ENCODE data around the gene SLTM.
"Not testable (repeated sequence)": the region's sequence is repeated elsewhere in the genome, so short reads cannot be mapped to it uniquely, and the experiment has no call there.

The SLTM gene

DNA sequence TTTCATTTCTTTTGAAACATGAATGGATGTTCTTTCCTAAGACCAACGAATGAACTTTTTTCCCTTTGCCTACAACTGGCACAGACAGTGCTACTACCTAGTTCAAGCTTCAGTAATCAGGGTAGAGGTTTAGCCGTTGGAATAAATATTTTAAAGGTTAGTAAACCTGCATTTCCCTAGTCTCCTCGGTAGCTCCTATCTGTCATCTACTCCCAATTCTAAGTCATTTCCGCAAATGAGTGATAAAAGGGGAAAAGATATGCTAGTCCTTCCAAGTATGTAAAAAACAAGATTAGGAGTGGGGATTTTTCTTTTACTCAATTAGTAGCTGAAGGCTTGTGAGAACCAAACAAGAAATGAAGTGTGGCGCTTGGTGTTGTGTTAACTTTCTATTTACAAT lies 15.2 kb downstream of the SLTM start:
- H3K4me3 ChIP-seq (ENCODE audit: low read length), result no peak overlapping the region
- TF ChIP-seq ZNF274 (IDR thresholded peaks at IDR 0.05; ENCODE audit: low read depth, low read length), result no peak

DNA sequence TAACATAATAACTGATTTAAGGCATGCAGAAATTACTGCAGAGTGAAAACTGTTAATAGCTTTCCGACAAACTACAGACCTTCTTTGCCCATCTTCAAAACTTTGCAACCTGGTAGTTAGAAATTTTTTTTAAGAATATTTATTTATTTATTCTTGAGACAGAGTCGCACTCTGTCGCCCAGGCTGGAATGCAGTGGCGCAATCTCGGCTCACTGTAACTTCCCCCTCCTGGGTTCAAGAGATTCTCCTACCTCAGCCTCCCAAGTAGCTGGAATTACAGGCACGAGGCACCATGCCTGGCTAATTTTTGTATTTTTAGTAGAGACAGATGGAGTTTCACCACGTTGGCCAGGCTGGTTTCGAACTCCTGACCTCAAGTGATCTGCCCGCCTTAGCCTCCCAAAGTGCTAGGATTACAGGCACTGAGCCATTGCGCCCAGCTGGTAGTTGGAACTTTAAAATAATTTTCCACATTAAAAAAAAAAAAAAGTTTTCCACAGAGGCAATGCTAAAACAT lies 15.8 kb downstream of the SLTM start:
- H3K4me3 ChIP-seq (ENCODE audit: low read length), result not testable (repeated sequence)

DNA sequence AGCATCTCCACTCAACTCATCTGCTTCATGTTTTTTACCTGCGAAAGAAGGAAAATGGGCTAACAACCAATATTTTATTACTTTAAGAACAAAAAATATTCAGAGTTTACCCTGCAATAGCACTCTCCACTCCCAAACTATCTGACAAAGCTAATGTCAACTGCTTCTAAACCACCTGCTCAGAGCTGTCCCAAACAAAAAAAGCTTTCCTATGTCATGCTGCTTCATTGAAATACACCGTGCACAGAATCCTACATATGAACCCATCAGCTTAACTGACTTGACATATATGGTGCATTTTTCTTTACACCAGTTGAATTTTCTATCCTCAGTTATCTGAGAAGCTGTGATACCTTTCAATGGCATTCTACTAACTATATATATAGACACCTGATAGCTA lies 16.5 kb downstream of the SLTM start:
- no peak for TF ChIP-seq ZNF274 (IDR thresholded peaks at IDR 0.05; ENCODE audit: low read depth, low read length)
- H3K4me3 ChIP-seq (ENCODE audit: low read length), result no peak overlapping the region

DNA sequence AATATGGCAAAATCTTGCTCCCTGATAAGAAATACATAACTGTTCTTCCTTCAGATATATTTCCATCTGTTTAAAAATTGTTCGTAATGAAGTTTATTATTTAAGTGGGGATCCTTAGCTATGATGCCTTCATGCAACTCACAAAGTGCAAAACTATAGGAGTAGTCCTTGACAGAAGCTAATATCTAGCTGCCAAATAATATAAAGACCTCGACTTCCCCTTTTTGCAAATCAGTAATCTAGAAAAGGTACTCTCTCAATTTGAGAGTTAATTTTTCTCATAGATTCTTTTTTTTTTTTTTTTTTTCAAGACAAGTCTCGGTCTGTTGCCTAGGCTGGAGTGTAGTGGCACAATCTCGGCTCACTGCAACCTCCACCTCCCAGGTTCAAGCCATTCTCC lies 23.0 kb downstream of the SLTM start:
- no peak for TF ChIP-seq ZNF274 (IDR thresholded peaks at IDR 0.05; ENCODE audit: low read depth, low read length)
- H3K4me3 ChIP-seq (ENCODE audit: low read length), result no peak overlapping the region

DNA sequence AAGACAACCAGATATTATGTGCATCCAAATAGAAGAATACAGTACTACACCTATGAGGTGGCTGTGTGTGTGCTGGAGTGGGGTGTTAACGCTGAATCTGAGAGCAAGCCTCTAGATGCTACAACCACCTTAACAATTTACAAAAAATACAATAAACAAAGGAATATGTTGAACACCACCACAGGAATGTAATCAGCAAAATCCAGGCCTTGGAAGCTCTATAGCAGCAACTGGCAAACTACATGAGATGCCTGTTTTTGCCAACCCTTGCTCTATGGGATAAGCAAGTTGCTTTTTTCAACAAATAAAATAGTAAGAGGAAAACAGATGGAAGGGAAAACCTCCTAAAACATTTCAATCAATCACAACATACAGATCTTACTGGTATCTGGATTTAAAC lies 23.9 kb downstream of the SLTM start:
- no peak overlapping the region for H3K4me3 ChIP-seq (ENCODE audit: low read length)
- TF ChIP-seq ZNF274 (IDR thresholded peaks at IDR 0.05; ENCODE audit: low read depth, low read length), result no peak

DNA sequence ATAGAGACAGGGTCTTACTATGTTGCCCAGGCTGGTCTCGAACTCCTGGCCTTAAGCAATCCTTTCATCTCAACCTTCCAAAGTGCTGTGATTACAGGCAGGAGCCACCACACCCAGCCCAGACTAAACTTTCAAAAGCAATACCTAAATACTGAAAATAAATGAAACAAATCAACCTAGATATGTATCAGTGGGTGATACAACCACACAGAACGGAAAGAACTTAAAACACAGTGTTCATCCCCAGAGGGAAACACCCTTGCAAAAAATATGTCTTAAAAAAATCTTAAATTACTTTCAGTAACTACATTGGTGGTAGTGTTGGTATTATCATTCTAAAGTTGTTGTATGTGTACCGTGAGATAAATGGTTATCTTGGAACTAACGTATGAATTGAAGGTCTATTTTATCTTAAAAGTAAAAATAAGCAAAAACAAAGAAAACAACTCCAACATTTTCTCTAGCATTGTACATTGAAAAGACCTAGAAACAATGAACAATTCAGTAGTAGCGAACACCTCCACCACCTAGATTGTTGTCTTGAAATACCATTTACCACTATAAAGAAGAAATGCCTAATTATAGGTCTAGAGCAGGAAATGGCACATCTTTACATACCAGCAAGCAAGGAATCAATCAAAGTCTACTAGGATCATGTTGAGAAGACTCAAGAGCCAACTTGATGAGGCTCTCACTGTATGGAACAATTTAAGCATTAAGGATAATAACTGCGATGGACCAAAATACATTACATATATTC lies 24.7 kb downstream of the SLTM start:
- H3K4me3 ChIP-seq (ENCODE audit: low read length), result no peak overlapping the region
- no peak for TF ChIP-seq ZNF274 (IDR thresholded peaks at IDR 0.05; ENCODE audit: low read depth, low read length)

DNA sequence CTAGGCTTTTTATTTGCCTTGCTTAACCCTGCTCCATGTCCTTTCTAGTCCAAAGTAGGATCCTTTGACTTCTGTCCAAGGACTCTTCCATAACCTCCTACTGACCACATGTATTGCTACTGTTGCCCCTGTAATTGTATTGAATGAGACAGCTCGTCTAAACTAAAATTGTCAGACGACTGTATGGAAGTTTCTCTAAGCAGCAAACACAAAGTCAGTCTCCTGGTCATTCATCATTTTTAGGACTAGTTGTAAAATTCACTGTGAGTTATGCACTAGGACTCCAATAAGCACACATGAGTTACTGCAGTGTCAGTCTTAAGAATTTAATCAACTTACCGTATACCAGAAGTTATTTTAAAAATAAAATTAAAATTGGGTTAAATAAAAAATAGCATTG lies 32.8 kb downstream of the SLTM start:
- no peak overlapping the region for H3K4me3 ChIP-seq (ENCODE audit: low read length)
- TF ChIP-seq ZNF274 (IDR thresholded peaks at IDR 0.05; ENCODE audit: low read depth, low read length), result no peak

DNA sequence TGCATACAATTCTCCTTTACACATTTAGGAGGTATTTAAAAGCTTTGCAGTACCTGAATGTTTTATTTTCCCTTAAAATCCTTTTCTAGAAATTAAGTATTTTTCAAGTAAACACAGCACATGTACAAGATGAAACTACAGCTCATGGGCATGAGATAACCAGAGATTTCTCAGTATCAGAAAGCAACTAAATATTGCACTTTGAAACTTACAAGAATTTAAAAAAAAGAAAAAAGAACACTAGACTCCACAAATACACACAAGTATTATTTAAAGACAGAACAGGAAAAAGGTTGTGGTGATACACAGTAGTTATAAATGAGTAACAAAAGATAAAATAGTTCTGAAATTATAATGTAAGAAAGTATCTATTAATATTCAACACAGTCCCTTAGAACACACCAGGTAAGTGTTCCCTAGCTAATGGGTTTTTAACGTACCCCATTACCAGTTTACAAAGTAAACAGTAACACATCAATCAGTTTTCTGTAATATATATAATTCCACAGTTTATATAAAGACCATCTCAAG lies 35.3 kb downstream of the SLTM start:
- TF ChIP-seq ZNF274 (IDR thresholded peaks at IDR 0.05; ENCODE audit: low read depth, low read length), result no peak
- no peak overlapping the region for H3K4me3 ChIP-seq (ENCODE audit: low read length)

DNA sequence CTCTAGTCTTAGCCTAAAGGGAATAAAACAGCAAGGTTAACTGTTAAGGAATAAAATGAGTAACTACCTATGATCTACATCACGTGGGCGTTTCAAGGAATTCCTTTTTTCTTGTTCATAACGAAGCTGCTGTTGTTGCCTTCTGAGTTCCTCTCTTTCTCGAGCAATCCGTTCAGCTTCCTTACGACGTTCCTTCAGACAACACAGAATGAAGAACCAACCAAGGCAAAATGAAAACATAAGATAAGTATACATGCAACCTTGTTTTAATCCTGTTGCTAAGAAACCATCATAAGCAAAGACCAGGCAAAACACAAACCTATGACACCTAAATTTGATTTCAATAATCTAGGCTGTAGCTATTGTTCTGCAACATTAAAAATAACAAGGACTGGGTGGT lies 44.1 kb downstream of the SLTM start:
- TF ChIP-seq ZNF274 (IDR thresholded peaks at IDR 0.05; ENCODE audit: low read depth, low read length), result no peak
- no peak overlapping the region for H3K4me3 ChIP-seq (ENCODE audit: low read length)

DNA sequence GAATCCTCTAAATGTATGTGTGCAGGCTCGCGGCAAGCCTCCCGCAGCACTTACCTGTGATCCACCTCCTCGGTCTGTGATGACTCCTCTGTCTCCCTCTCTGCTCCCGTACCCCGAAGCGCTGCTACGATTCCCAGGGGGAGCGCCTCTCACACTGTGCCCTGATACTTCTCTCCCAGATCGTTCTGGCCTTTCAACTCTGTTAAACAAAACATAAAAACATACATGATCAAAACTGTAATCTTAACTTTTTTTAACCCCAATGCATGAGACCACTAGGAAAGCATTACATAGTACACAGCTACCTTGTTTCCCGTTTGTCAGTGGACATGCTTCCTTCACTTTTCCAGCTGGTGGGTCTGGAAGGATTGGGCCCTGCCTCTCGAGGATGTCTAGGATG lies 46.6 kb downstream of the SLTM start:
- no peak for TF ChIP-seq ZNF274 (IDR thresholded peaks at IDR 0.05; ENCODE audit: low read depth, low read length)
- no peak overlapping the region for H3K4me3 ChIP-seq (ENCODE audit: low read length)

DNA sequence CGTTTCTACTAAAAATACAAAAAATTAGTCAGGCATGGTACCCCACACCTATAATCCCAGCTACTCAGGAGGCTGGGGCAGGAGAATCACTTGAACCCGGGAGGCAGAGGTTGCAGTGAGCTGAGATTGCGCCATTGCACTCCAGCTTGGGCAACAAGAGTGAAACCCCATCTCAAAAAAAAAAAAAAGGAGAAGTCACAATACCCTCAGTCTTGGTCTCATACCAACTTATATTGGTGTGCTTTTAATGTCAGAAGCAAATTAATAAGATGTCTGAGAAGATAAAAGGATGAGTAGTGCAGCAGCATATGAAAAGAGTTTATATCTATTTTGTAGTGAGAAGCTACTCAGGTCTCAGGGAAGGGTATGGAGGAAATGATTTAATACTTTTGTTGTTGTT lies 49.6 kb downstream of the SLTM start:
- not testable (repeated sequence) for H3K4me3 ChIP-seq (ENCODE audit: low read length)

DNA sequence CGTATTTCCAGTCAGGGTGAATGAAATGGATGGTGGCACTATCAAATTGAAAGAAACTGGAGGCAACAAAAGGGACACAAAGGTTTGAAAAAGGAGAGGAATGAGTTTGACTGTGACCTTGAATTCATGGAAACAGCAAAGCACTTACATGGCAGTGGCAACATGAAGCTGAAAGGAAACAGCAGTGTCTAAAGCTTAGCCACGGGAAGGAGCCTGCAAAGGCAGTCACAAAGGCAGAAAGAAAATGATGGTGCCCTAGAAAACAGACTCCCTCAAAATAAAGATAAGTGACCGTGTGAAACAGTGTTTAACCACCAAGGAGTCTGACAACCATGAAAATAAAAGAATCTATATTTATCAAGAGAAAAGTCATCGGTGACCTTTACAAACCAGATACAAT lies 51.2 kb downstream of the SLTM start:
- no peak overlapping the region for H3K4me3 ChIP-seq (ENCODE audit: low read length)
- no peak for TF ChIP-seq ZNF274 (IDR thresholded peaks at IDR 0.05; ENCODE audit: low read depth, low read length)

DNA sequence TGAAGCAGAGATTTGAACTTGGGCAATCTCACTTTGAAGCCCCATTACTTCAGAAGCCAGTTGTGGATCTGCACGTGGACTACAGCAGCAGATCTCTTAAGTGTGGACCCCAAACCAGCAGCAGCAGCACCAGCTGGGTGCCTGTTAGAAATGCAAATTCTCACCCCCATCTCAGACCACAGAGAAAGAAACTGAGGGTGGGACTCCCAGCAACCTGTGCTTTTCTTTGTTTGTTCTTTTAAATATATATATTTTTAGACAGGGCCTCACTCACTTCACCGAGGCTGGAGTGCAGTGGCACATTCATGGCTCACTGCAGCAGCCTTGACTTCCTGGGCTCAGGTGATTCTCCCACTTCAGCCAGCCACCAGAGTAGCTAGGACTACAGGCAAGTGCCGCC lies 53.2 kb downstream of the SLTM start:
- no peak for TF ChIP-seq ZNF274 (IDR thresholded peaks at IDR 0.05; ENCODE audit: low read depth, low read length)
- no peak overlapping the region for H3K4me3 ChIP-seq (ENCODE audit: low read length)

DNA sequence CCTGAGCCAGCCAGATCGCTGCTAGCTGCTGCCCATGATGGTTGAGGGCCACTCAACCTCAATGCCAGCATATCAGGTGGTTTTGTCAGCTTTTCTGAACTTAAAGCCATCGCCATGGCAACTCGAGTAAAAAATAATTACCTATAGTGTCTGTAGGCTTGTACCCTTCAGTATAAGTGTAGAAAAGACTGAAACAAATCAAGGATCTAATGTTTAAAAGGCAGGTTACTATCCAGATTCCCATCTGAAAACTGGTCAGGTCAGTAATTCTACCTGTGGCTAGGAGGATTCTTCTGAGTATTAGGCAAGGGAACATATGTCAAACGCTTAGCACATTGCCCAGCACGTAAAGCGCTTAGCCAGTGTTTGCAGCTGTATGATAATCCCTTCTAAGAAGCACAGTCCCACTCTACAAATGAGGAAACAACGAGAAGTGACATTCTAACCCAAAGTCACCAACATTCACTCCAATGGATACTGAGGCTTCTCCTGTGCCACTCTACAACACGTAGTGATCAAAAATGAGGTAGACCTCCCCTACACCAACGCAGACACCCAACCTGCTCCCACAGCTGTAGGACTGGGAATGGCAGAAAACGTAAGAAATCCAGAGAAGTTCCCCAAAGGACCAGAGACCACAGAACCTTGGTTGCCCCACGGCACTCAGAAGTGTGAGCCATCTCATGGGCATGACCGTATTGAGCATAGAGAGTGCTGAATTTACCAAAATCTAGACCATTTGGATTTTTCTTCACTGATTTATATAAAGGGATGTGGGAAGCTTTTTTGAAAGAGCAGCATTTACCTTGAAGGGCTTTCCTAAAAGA lies 55.3 kb downstream of the SLTM start:
- no peak for TF ChIP-seq ZNF274 (IDR thresholded peaks at IDR 0.05; ENCODE audit: low read depth, low read length)
- H3K4me3 ChIP-seq (ENCODE audit: low read length), result no peak overlapping the region
